Stomach (tissue), 9 donors: ENCODE results near the gene RIMBP2. TPM values are rescaled to one million over a fixed set of nuclear protein-coding genes. Genes with fewer than 3 reads are reported as not detected.
A peak's percentile ranks its signal among the peaks of the same experiment; 100 is the strongest.

Experiments used
- DNase-seq, 2 donors: peaks; one replicate each; pipeline versions ENCODE4 v3.0.0 to v3.0.0-alpha.2; 2013 to 2019
- H3K27ac ChIP-seq, 5 donors: fragments of 200-600 bp in 4 of 5; sonication (generic) in 4 of 5; one replicate each; pipeline ENCODE4 v1.5.1; 2013 to 2019; ENCODE audit warnings: mild to moderate bottlenecking in 1 of 5, moderate library complexity in 1 of 5
- H3K27me3 ChIP-seq, 3 donors: fragments of 200-600 bp; sonication (generic); one replicate each; pipeline ENCODE4 v1.5.1; 2017 to 2019; ENCODE audit warnings: mixed run types in 1 of 3
- H3K36me3 ChIP-seq, 4 donors: fragments of 200-600 bp; sonication (generic); 1 replicate in 3 of 4; 2 replicates in 1 of 4; pipeline ENCODE4 v1.5.1; 2016 to 2019
- H3K4me1 ChIP-seq, 4 donors: fragments of 200-600 bp; sonication (generic); one replicate each; pipeline ENCODE4 v1.5.1; 2016 to 2019
- H3K4me3 ChIP-seq, 4 donors: fragments of 200-600 bp; sonication (generic) in 3 of 4; one replicate each; pipeline ENCODE4 v1.5.1; 2016 to 2019; ENCODE audit warnings: mild to moderate bottlenecking in 1 of 4
- H3K9me3 ChIP-seq, 4 donors: fragments of 200-600 bp; sonication (generic); one replicate each; pipeline ENCODE4 v1.5.1; 2016 to 2019
- CTCF ChIP-seq, 7 experiments: fragments of 450-650 bp in 4 of 7; fragments of 200-600 bp in 3 of 7; sonication (generic) in 3 of 7; IDR thresholded peaks; one replicate each; pipeline ENCODE4 v1.5.1; 2016 to 2019; ENCODE audit warnings: antibody characterized with exemption in 7 of 7, control low read depth in 2 of 7, mild to moderate bottlenecking in 1 of 7
- EP300 ChIP-seq: sonication (generic); formaldehyde crosslinking; IDR thresholded peaks from one replicate; pipeline ENCODE4 v1.6.1; 2017; ENCODE audit warnings: antibody characterized with exemption
- POLR2A ChIP-seq, 4 donors: fragments of 450-650 bp; IDR thresholded peaks; one replicate each; pipeline ENCODE4 v1.6.1; 2016; ENCODE audit warnings: antibody characterized with exemption in 4 of 4, control low read depth in 2 of 4, mild to moderate bottlenecking in 1 of 4, moderate library complexity in 1 of 4
- POLR2AphosphoS5 ChIP-seq, 3 donors: sonication (generic); formaldehyde crosslinking; IDR thresholded peaks; one replicate each; pipeline ENCODE4 v1.6.1; 2016; ENCODE audit warnings: antibody characterized with exemption in 3 of 3
- WGBS, 5 donors: extraction: QIAGEN DNeasy Blood & Tissue Kit in 3 of 5; methylation state at CpG; one replicate each; pipeline versions ENCODE4 v1.1.5 to v1.1.7; 2013 to 2018; 5-methylcytosine and 5-hydroxymethylcytosine counted together
- intact Hi-C: fragments of 100-400 bp; cut with DNase I; formaldehyde crosslinking; loops from one replicate; pipeline ENCODE4 v1.15.1; 2023; ENCODE audit warnings: low total_unique reads
- polyA plus RNA-seq, 3 donors: library from polyadenylated mRNA; stranded (reverse); fragments of 200-250 nt; gene quantifications; one replicate each; pipeline ENCODE4 v1.2.3, GENCODE V29; 2013
- total RNA-seq, 5 donors: library from RNA; depleted of rRNA; stranded (reverse); fragments of >200 nt; gene quantifications; one replicate each; pipeline versions ENCODE4 v1.1.0 to v1.2.3, GENCODE V29; 2014 to 2016
- donor health status: healthy with polysubstance abuse.
- donor health status: Bipolar disorder and iron deficiency.
- donor health status: healthy.

Gene RIMBP2
- total and polyA plus RNA-seq, 8 donors: 0.75 to 44.6 (median 5.6) TPM

GRCh38 chr12:130713581-130713991 is 2.5 kb downstream of the RIMBP2 start:
- 19 to 28% (median 25%) methylated on average over 4 to 18 of the region's 18 CpGs for WGBS, 5 donors
- no peak for TF ChIP-seq EP300
- TF ChIP-seq POLR2AphosphoS5 (IDR thresholded peaks at IDR 0.05): no peak
- no peak for TF ChIP-seq CTCF (IDR thresholded peaks at IDR 0.05)
- TF ChIP-seq POLR2A (IDR thresholded peaks at IDR 0.05): no peak
- H3K4me3 ChIP-seq: peak overlapping the region in 3 of 4 donors; percentile 31 to 39 (median 35)
- H3K9me3 ChIP-seq: peaks cover 0 to 10% (median 7%) of the 10 kb centered on the region in 4 donors
- no peak overlapping the region for H3K27ac ChIP-seq
- peaks cover 5 to 92% (median 47%) of the 10 kb centered on the region in 3 donors for H3K27me3 ChIP-seq
- intact Hi-C loops: no loop called here
- peak in 1 of 2 donors; percentile 36 for DNase-seq
- H3K4me1 ChIP-seq: peaks cover 13 to 38% (median 23%) of the 10 kb centered on the region in 4 donors
- H3K36me3 ChIP-seq: no peaks in the 10 kb centered on the region

- peak in 1 of 2 donors; percentile 21 for DNase-seq
- no peak overlapping the region for H3K4me3 ChIP-seq
- peaks cover 13 to 38% (median 23%) of the 10 kb centered on the region in 4 donors for H3K4me1 ChIP-seq
- no peaks in the 10 kb centered on the region for H3K36me3 ChIP-seq
- no peak overlapping the region for H3K27ac ChIP-seq
- WGBS, 5 donors: 61 to 77% (median 69%) methylated on average over 20 of the region's 20 CpGs
- TF ChIP-seq CTCF (IDR thresholded peaks at IDR 0.05) (no peak), POLR2A (IDR thresholded peaks at IDR 0.05) (no peak), POLR2AphosphoS5 (IDR thresholded peaks at IDR 0.05) (no peak), EP300 (no peak)
- intact Hi-C loops: no loop called here
- peaks cover 0 to 2% (median under 1%) of the 10 kb centered on the region in 4 donors for H3K9me3 ChIP-seq
- H3K27me3 ChIP-seq: peaks cover 5 to 92% (median 42%) of the 10 kb centered on the region in 3 donors
Observed at GRCh38 chr12:130712346-130713065, 3.6 kb downstream of the RIMBP2 start.

GRCh38 chr12:130711756-130712155 is 4.3 kb downstream of the RIMBP2 start:
- peak; percentile 10 to 19 for DNase-seq
- H3K9me3 ChIP-seq: no peaks in the 10 kb centered on the region
- H3K27me3 ChIP-seq: peaks cover 0 to 88% (median 35%) of the 10 kb centered on the region in 3 donors
- no peaks in the 10 kb centered on the region for H3K36me3 ChIP-seq
- TF ChIP-seq CTCF (IDR thresholded peaks at IDR 0.05): no peak
- TF ChIP-seq POLR2AphosphoS5 (IDR thresholded peaks at IDR 0.05): no peak
- peaks cover 13 to 35% (median 23%) of the 10 kb centered on the region in 4 donors for H3K4me1 ChIP-seq
- intact Hi-C loops: no loop called here
- no peak overlapping the region for H3K4me3 ChIP-seq
- no peak overlapping the region for H3K27ac ChIP-seq
- 69 to 81% (median 75%) methylated on average over 16 of the region's 16 CpGs for WGBS, 5 donors

GRCh38 chr12:130710733-130711080 is 5.4 kb downstream of the RIMBP2 start:
- peaks cover 0 to 86% (median 24%) of the 10 kb centered on the region in 3 donors for H3K27me3 ChIP-seq
- 77 to 82% (median 80%) methylated on average over 7 of the region's 7 CpGs for WGBS, 5 donors

More at GRCh38 chr12:130710733-130711080, 5.4 kb downstream of the RIMBP2 start:
- Histone ChIP-seq H3K4me3 (no peak overlapping the region), H3K4me1 (peaks cover 10 to 24% (median 20%) of the 10 kb centered on the region in 4 donors), H3K9me3 (no peaks in the 10 kb centered on the region), H3K27ac (no peak overlapping the region), H3K36me3 (no peaks in the 10 kb centered on the region)
- TF ChIP-seq CTCF (IDR thresholded peaks at IDR 0.05) (no peak), POLR2AphosphoS5 (IDR thresholded peaks at IDR 0.05) (no peak), POLR2A (IDR thresholded peaks at IDR 0.05) (no peak), EP300 (no peak)
- intact Hi-C loops: no loop called here
- DNase-seq: peak in 1 of 2 donors; percentile 4
